Dedifferentiated amniotic fluid mesenchymal stem cell (primary cell): ENCODE results near the gene HERC5.
"Not testable (repeated sequence)": the region's sequence is repeated elsewhere in the genome, so short reads cannot be mapped to it uniquely, and the experiment has no call there.

Source experiments
- DNase-seq: peaks from one replicate; pipeline ENCODE4 v3.0.0-alpha.2; 2016; ENCODE audit errors: extremely low spot score

The HERC5 gene

DNA sequence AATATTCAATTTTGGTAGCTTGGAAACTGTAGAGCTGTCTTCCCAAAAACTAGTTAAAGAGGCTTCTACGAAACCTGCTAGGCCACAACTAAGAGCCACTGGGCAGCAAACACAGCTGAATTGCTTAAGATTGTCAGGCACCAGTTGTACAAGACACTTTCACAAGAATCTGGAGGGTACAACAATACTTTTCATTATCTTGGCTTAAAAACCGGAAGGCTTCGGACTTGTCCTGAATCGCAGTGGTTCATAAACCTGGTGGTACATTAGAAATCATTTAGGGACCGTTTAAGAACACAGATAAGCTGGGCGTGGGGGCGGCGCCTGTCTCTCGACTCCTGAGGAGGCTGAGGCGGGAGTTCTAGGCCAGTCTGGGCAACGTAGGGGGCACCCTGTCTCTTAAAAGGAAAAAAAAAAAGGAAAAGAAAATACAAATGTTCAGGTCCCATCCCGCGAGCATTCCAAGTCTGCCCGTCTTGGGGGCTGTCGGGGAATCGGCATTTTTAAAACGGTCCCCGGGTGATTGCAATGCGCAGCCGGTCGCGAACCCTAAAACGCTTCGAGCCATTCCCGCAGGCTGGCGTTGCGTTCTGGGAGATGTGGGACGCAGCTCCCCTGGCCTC is 65.9 kb downstream of the HERC5 start:
- no peak for DNase-seq

DNA sequence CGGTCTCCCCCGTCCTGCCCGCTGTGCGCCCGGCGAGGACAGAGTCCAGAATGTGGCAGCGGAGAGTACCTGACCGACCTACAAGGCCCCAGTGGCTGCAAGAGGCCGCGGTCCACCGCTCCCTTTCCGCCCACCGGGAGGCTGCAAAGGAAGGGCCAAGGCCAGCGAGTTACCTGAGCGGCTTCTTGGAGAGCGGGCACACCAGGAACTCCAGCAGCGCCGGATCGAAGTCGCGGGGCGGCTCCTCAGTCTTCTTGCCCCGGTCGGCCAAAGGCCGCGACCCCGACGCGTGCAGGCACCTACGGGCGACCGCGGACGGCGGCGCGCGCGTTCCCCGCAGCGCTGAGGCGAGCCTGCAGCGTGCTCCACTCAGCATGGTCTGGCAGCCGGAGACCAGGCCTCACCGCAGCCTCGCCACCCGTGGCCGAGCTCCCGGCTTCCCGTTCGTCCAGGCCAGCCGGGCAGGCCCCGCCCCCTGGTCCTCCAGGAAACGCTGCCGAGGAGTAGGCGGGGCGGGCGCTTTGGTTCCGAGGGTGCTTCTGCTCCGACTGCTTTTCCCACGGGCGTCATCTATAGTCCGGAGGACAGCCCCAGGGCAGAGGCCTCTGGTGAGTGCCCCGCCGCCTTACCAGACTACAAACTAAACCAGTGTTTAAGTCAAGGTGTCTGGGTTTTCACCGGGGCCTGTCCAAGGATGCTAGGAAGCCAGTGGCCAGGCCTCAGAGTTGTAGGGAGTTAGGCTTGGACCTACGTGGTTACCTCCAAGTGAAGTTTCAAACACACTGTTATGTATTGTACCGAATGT is 66.6 kb downstream of the HERC5 start, which contains the start of gene PYURF:
PYURF (minus strand) TSS at position 452 of the 805 bp plus-strand sequence; CDS start at position 376, 76 bp downstream.
- peak; percentile 96 for DNase-seq

DNA sequence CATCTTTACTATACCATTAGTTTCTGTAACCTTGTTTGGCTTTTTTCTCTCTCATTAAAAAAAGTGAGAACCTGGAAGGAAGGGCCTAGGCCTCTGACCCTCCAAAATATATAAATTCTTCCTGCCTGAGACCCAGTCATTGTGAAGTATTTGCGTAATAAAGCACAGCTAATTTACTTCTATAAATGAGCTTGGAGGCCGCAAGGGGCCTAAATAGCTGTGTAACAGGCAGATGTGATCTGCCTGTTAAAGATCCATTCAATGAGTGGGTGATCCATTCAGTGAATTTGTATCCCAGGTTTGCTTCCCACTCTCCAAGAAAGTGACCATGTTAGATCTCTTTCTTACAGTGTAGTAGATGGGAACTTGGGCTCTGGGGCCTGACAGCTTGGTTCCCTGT is 67.3 kb downstream of the HERC5 start:
- no peak for DNase-seq

DNA sequence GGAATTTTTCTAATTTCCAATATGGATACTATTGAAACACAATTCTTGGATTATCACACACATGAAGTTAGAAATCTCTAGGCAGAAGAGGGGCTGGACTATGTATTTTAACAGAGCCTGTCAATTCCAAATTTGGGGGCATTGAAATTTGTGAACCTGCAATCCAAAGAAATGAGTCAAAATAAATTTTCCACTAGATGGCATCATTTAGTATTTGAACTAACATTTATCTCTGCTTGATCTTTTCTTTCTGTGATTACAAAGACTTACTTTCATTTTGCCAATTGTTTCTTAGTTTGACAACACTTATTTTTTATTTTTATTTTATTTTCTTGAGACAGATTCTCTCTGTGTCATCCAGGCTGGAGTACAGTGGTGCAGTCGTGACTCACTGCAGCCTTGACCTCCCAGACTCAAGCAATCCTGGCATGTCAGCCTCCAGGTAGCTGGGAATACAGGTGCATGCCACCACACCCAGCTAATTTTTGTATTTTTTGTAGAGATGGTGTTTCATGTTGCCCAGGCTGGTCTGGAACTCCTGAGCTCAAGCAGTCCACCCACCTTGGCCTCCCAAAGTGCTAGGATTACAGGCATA is 69.4 kb downstream of the HERC5 start:
- peak; percentile 59 for DNase-seq

DNA sequence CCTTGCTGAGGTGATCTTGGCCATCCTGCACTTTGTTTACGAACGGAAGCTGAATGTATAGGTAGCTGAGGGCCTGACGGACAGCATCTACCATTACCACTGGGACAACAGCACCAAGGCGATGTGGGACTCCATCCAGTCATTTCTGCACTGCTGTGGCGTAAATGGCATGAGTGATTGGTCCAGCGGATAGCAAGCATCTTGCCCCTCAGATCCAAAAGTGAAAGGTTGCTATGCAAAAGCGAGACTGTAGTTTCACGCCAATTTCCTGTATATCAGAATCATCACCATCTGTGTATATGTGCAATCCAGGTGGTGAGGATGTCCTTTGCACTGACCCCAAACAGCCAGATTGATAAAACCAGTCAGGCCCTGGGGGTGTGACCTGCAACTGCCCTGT is 70.9 kb downstream of the HERC5 start:
- DNase-seq, result no peak

DNA sequence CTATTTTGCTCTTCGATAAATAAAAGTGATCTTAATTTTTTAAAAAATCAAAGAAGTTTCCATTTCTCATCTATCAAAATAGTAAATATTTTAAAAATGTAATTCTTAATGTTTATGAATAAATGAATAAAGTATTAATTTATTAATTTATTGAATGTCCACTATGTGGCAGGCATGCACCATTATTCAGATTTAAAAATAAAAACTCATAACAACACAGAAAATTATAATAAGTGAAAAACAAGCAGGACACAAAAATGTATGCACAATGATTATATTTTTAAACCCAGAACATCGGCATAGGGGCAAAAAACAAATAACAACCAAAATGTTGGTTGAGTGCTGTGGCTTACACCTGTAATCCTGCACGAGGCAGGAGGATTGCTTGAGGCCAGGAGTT is 71.9 kb downstream of the HERC5 start:
- DNase-seq, result no peak

DNA sequence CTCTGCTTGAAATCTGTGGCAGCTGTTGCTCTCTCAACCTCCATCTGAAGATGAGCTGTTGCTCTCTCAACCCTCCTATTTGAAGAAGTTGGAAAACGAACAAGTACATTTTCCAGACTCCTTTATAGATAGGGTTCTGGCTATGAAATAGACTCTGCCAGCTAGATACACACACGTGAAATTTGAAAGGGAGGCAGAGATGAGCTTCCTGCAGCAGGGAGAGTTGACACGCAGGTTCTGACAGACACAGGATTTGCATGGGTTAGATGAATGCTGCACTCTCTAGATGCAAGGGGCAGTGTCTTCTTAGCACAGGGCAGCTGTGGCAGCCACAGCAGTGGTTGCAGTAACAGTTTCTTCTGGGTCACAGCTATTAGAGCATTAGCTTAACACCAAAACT is 74.6 kb downstream of the HERC5 start:
- no peak for DNase-seq

DNA sequence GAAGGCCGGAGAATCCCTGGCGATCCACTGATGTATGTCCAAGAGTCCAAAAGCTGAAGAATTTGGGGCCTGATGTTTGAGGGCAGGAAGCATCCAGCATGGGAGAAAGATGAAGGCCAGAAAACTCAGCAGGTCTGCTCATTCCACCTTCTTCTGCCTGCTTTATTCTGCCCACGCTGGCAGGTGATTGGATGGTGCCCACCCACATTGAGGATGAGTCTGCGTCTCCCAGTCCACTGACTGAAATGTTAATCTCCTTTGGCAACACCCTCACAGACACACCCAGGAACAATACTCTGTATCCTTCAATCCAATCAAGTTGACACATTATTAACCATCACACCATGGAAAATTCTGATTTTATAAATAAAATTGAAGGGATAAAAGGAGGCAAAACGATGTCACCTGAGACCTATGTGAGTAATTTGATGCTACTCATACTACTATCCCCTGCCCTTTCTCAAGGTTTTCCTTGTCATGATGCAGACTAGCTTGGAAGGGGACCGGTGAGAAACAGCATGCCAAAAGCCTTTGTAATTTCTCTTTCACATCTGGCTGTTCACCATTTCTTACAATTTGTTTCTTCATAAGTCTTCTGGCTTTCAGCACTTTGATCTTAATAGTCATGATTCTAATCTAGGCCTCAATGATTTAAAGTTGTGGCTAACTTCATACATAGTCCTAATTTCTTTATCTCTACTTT is 76.3 kb downstream of the HERC5 start:
- DNase-seq, result no peak

DNA sequence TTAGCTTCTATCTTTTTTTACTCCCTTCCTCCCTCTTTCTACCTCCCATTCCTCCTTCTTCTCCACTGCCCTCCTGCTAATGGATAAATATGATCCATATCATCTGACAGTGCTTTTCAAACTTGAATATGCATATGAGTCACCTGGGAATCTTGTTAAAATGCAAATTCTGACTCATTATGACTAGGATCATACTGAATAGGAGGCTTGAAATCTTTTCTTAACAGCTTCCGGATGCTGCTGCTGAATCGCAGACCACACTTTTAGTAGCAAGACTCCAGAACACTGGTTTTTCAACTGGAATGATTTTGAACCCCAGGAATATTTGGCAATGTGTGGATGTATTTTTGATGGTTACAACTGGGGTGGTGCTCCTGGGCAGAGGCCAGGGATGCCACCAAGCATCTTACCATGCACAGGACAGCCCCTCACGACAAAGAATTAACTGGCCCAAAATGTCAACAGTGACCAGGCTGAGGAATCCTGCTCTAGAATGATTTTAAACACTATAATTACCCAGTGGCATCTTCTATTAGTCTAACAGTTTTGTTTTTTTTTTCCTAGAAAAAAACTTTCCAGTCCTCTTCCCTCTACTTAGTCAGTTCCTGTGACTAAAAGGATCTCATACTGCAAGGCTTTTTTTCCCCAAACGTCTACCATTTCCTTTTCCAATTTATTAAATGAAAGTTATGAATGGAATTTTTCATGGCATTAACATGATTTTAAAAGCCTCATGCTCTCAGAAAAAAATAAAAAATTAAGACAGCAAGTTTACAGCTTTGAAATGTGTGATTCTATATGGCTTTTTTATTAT is 77.2 kb downstream of the HERC5 start:
- DNase-seq, result peak; percentile 64

DNA sequence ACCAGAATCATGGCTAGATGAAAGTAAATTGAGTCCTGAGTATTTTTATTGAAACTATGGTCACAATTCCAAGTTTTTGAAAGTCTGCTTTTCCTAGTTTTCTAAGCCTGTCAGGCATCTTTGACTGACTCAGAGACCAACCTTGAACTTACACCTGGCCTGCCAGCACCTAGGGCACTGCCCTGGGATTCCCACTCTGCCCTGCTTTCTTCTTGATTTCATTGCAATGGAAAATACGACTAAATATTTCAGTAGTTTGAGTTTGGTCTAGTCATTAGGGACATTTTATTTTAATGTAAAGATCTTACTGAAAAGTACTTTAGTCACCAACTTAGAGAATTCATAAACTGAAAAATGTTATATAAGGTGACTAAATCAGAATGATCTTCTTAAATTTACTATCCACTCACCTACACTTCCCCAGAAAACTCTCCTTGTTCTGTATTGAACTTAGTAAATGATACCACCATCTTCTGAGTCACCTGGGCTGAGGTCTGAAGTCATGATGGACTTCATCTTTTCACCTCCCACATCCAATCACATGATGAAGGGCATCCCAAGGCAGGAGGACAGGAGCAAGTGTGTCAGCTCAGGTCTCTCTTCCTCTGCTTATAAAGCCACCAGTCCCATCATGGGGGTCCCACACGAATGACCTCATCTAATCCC is 78.3 kb downstream of the HERC5 start:
- DNase-seq, result no peak

DNA sequence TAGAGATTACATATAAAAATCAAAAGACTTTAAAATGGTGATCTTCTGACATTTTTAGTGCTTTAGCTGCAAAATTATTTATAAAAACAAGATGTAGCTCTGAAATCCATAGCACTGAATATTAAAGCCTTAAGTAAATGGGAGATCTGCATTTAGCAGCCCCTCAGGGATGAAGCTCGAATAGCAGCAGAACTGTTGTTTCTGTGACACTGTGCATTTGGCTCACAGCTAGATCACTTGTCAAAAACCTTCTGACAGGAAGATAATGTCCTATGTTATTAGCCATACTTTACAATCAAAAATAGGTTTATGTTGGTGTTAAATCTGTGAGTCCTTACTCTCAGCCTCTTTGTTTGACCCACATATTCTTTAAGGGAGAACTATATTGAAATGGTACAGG is 80.8 kb downstream of the HERC5 start:
- no peak for DNase-seq

DNA sequence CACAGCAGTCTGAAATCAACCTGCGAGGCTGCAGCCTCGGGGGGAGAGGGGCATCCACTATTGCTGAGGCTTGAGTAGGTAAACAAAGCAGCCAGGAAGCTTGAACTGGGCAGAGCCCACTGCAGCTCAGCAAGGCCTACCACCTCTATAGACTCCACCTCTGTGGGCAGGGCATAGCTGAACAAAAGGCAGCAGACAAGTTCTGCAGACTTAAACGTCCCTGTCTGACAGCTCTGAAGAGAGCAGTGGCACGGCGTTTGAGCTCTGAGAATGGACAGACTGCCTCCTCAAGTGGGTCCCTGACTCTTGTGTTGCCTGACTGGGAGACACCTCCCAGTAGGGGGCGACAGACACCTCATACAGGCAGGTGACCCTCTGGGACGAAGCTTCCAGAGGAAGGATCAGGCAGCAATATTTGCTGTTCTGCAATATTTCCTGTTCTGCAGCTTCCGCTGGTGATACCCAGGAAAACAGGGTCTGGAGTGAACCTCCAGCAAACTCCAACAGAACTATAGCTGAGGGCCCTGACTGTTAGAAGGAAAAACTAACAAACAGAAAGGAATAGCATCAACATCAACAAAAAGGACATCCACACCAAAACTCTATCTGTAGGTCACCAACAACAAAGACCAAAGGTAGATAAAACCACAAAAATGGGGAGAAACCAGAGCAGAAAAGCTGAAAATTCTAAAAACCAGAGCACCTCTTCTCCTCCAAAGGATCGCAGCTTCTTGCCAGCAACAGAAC is 82.6 kb downstream of the HERC5 start:
- not testable (repeated sequence) for DNase-seq

DNA sequence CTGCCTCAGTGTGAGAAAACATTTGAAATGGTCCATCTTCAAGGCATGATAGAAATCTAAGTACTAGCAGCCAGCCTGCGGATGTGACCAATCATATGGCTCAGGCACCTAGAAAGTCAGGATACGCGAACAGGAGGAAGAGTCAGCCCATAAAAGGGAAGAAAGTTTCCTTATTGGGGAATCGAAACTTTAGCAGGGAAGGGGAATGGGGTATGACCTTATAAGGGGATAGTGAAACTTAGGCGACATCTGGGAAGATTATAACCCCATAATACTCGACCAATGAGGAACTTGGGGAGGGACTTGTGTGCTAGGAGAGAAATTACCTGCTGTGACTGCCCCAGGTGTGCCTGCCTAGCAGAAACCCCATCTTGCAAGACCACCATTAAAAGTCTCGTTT is 92.9 kb downstream of the HERC5 start:
- DNase-seq, result no peak
